ENCODE results near the gene ZNF492. TPM values are rescaled to one million over a fixed set of nuclear protein-coding genes. Genes with fewer than 3 reads are reported as not detected.

Gene ZNF492
- total RNA-seq, 1 experiment from 2014 or later = not detected

GRCh38 chr19:22622901-22623840 is 11.0 kb upstream of the ZNF492 start:
- DNase-seq (ENCODE audit: low spot score) = no peak
- Histone ChIP-seq H3K36me3 (ENCODE audit: insufficient read depth, low read length, poor library complexity, severe bottlenecking) (no peaks in the 10 kb centered on the region), H3K27me3 (replicated peaks; ENCODE audit: insufficient read depth, low read depth, low read length, poor library complexity) (no peaks in the 10 kb centered on the region), H3K4me3 (ENCODE audit: low read depth, low read length, poor library complexity, severe bottlenecking) (no peak overlapping the region), H3K27ac (ENCODE audit: low read depth, low read length, poor library complexity, severe bottlenecking) (no peak overlapping the region), H3K9me3 (ENCODE audit: low read depth, low read length, poor library complexity, severe bottlenecking) (peaks cover 41% of the 10 kb centered on the region), H3K4me1 (ENCODE audit: insufficient read depth, low read length, poor library complexity, severe bottlenecking) (no peaks in the 10 kb centered on the region)
- no peak for TF ChIP-seq CTCF (conservative IDR thresholded peaks at IDR 0.05; ENCODE audit: low read depth, low read length)
- TF ChIP-seq EZH2 (IDR thresholded peaks at IDR 0.05; ENCODE audit: borderline replicate concordance, low read depth, low read length, poor library complexity, severe bottlenecking) = no peak
- BruUV-seq (replicated peaks) = no TSS peak
- intact Hi-C loops (cut with micrococcal nuclease; ENCODE audit: unreplicated experiment) = no loop called here
- ChIA-PET POLR2A (ENCODE audit: low non-redundant PET) (no interaction called here), CTCF (no interaction called here)

- H3K9me3 ChIP-seq (ENCODE audit: low read depth, low read length, poor library complexity, severe bottlenecking) = peaks cover 48% of the 10 kb centered on the region
- TF ChIP-seq EZH2 (IDR thresholded peaks at IDR 0.05; ENCODE audit: borderline replicate concordance, low read depth, low read length, poor library complexity, severe bottlenecking) (no peak), CTCF (conservative IDR thresholded peaks at IDR 0.05; ENCODE audit: low read depth, low read length) (no peak)
- H3K4me1 ChIP-seq (ENCODE audit: insufficient read depth, low read length, poor library complexity, severe bottlenecking) = no peaks in the 10 kb centered on the region
- no peak for DNase-seq (ENCODE audit: low spot score)
- CTCF ChIA-PET = no interaction called here
- no peaks in the 10 kb centered on the region for H3K36me3 ChIP-seq (ENCODE audit: insufficient read depth, low read length, poor library complexity, severe bottlenecking)
- no TSS peak for BruUV-seq (replicated peaks)
- no peak overlapping the region for H3K4me3 ChIP-seq (ENCODE audit: low read depth, low read length, poor library complexity, severe bottlenecking)
- intact Hi-C loops (cut with micrococcal nuclease; ENCODE audit: unreplicated experiment) = no loop called here
- no peaks in the 10 kb centered on the region for H3K27me3 ChIP-seq (replicated peaks; ENCODE audit: insufficient read depth, low read depth, low read length, poor library complexity)
- H3K27ac ChIP-seq (ENCODE audit: low read depth, low read length, poor library complexity, severe bottlenecking) = no peak overlapping the region
- POLR2A ChIA-PET (ENCODE audit: low non-redundant PET) = no interaction called here
These were observed 10.3 kb upstream of the ZNF492 start for GRCh38 chr19:22623841-22624221.

GRCh38 chr19:22625266-22626035 is 8.7 kb upstream of the ZNF492 start:
- CTCF ChIA-PET = no interaction called here
- Histone ChIP-seq H3K27me3 (replicated peaks; ENCODE audit: insufficient read depth, low read depth, low read length, poor library complexity) (no peaks in the 10 kb centered on the region), H3K4me3 (ENCODE audit: low read depth, low read length, poor library complexity, severe bottlenecking) (no peak overlapping the region), H3K27ac (ENCODE audit: low read depth, low read length, poor library complexity, severe bottlenecking) (no peak overlapping the region), H3K36me3 (ENCODE audit: insufficient read depth, low read length, poor library complexity, severe bottlenecking) (no peaks in the 10 kb centered on the region), H3K4me1 (ENCODE audit: insufficient read depth, low read length, poor library complexity, severe bottlenecking) (no peaks in the 10 kb centered on the region), H3K9me3 (ENCODE audit: low read depth, low read length, poor library complexity, severe bottlenecking) (peaks cover 53% of the 10 kb centered on the region)
- no TSS peak for BruUV-seq (replicated peaks)
- POLR2A ChIA-PET (ENCODE audit: low non-redundant PET) = no interaction called here
- no peak for DNase-seq (ENCODE audit: low spot score)
- intact Hi-C loops (cut with micrococcal nuclease; ENCODE audit: unreplicated experiment) = no loop called here
- TF ChIP-seq CTCF (conservative IDR thresholded peaks at IDR 0.05; ENCODE audit: low read depth, low read length) (no peak), EZH2 (IDR thresholded peaks at IDR 0.05; ENCODE audit: borderline replicate concordance, low read depth, low read length, poor library complexity, severe bottlenecking) (no peak)
